Ovary (tissue), 9 donors: ENCODE results near the gene C1QTNF6. TPM values are rescaled to one million over a fixed set of nuclear protein-coding genes. Genes with fewer than 3 reads are reported as not detected.
A peak's percentile ranks its signal among the peaks of the same experiment; 100 is the strongest.

Experiments
- DNase-seq, 5 donors: peaks; one replicate each; pipeline ENCODE4 v3.0.0-alpha.2; 2019 to 2020
- H3K27ac ChIP-seq, 2 donors: fragments of 200-600 bp; one replicate each; pipeline versions ENCODE4 v1.5.1 to v1.8.0; 2019 to 2022
- H3K27me3 ChIP-seq: fragments of 200-600 bp; one replicate; pipeline ENCODE4 v1.8.0; 2022
- H3K36me3 ChIP-seq: fragments of 200-600 bp; sonication (generic); one replicate; pipeline ENCODE4 v1.5.1; 2019
- H3K4me1 ChIP-seq: one replicate; pipeline ENCODE4 v1.8.1; 2013; ENCODE audit warnings: mild to moderate bottlenecking, moderate library complexity; ENCODE audit not compliant: insufficient read depth
- H3K4me3 ChIP-seq: fragments of 200-600 bp; sonication (generic); one replicate; pipeline ENCODE4 v1.5.1; 2017
- H3K9me3 ChIP-seq, 2 donors: fragments of 200-600 bp in 1 of 2; sonication (generic) in 1 of 2; one replicate each; pipeline versions ENCODE4 v1.5.1 to v1.8.1; 2013 to 2019; ENCODE audit warnings: mild to moderate bottlenecking in 1 of 2, moderate library complexity in 1 of 2
- CTCF ChIP-seq, 3 donors: fragments of 450-650 bp in 2 of 3; fragments of 200-600 bp in 1 of 3; IDR thresholded peaks; one replicate each; pipeline versions ENCODE4 v1.5.1 to v1.8.0; 2016 to 2022; ENCODE audit warnings: antibody characterized with exemption in 3 of 3, mild to moderate bottlenecking in 1 of 3
- EP300 ChIP-seq: sonication (generic); formaldehyde crosslinking; IDR thresholded peaks from one replicate; pipeline ENCODE4 v1.6.1; 2017; ENCODE audit warnings: antibody characterized with exemption
- POLR2A ChIP-seq: fragments of 450-650 bp; IDR thresholded peaks from one replicate; pipeline ENCODE4 v1.6.1; 2017; ENCODE audit warnings: antibody characterized with exemption, mild to moderate bottlenecking, moderate library complexity
- WGBS, 3 donors: extraction: QIAGEN DNeasy Blood & Tissue Kit in 1 of 3; methylation state at CpG; one replicate each; pipeline versions ENCODE4 v1.1.5 to v1.1.7; 2013 to 2017; 5-methylcytosine and 5-hydroxymethylcytosine counted together
- intact Hi-C, 4 donors: fragments of 100-400 bp; cut with DNase I; formaldehyde crosslinking; loops; one replicate each; pipeline versions ENCODE4 v1.11.0 to v1.15.1; 2022 to 2023
- polyA plus RNA-seq, 2 donors: library from polyadenylated mRNA; stranded (reverse); fragments of 200-250 nt in 1 of 2; fragments of 350-450 nt in 1 of 2; fragmentation: Illumina TruSeq in 1 of 2; extraction: RNeasy Lipid Tissue Mini Kit (QIAGEN cat#74804) in 1 of 2; gene quantifications; one replicate each; pipeline ENCODE4 v1.2.3, GENCODE V29; 2013 to 2014
- total RNA-seq, 7 donors: library from RNA; depleted of rRNA in 2 of 7; stranded (reverse); fragments of >200 nt in 2 of 7; fragmentation: NEBNext Ultra II Directional in 3 of 7; extraction: Animal tissue kit (Norgen Biotek cat#: 25700) in 3 of 7; gene quantifications; one replicate each; pipeline versions ENCODE4 v1.1.0 to v1.2.4, GENCODE V29; 2016 to 2023
- donor health status: DM: no; HTN: no; CAD: no; lungs with moderate emphysema.
- donor health status: DM: no; HTN: no; CAD: no.
- donor health status: Bipolar disorder and iron deficiency.
- donor health status: DM: yes; HTN: yes; CAD: no.
- donor health status: DM: no; HTN: no; CAD: no.
- donor health status: DM: yes; HTN: yes; CAD: no.

Gene C1QTNF6
- total and polyA plus RNA-seq, 9 donors: 4.0 to 8.5 (median 6.4) TPM

- TF ChIP-seq CTCF (IDR thresholded peaks at IDR 0.05) (no peak), POLR2A (no peak), EP300 (no peak)
- peak; percentile 49 to 73 (median 65) for DNase-seq
- peak within 1 kb of the TSS; percentile 64 to 68 for H3K27ac ChIP-seq
- H3K27me3 ChIP-seq: no peaks in the 10 kb centered on the region
- H3K4me3 ChIP-seq: no peak within 1 kb of the TSS
- 1 to 7% (median 4%) methylated on average over 22 to 23 of the region's 23 CpGs for WGBS, 3 donors
- peaks cover 8% of the 10 kb centered on the region for H3K4me1 ChIP-seq
- intact Hi-C loops: no loop called here
- H3K9me3 ChIP-seq: no peaks in the 10 kb centered on the region
- H3K36me3 ChIP-seq: no peaks in the 10 kb centered on the region
Measured at GRCh38 chr22:37212174-37212906, 24.3 kb upstream of the C1QTNF6 start, which contains the start of gene SSTR3. Gene SSTR3 (minus strand): TSS chr22:37212477. CDS start chr22:37207803, 4,674 bp downstream.

GRCh38 chr22:37211866-37212173, 23.8 kb upstream of the C1QTNF6 start:
- H3K9me3 ChIP-seq: no peaks in the 10 kb centered on the region
- H3K27ac ChIP-seq: peak overlapping the region; percentile 64 to 68
- H3K27me3 ChIP-seq: no peaks in the 10 kb centered on the region
- DNase-seq: peak in 3 of 5 donors; percentile 44 to 54 (median 49)
- no peaks in the 10 kb centered on the region for H3K36me3 ChIP-seq
- TF ChIP-seq EP300 (no peak), CTCF (IDR thresholded peaks at IDR 0.05) (no peak), POLR2A (no peak)
- intact Hi-C loops: no loop called here
- H3K4me1 ChIP-seq: peaks cover 8% of the 10 kb centered on the region
- WGBS, 3 donors: 9 to 20% (median 16%) methylated on average over 6 of the region's 6 CpGs
- H3K4me3 ChIP-seq: no peak overlapping the region

- no peak overlapping the region for H3K4me3 ChIP-seq
Measured at GRCh38 chr22:37211075-37211865, 23.2 kb upstream of the C1QTNF6 start.

More at GRCh38 chr22:37211075-37211865, 23.2 kb upstream of the C1QTNF6 start:
- intact Hi-C loops: no loop called here
- Histone ChIP-seq H3K36me3 (no peaks in the 10 kb centered on the region), H3K9me3 (no peaks in the 10 kb centered on the region), H3K27me3 (no peaks in the 10 kb centered on the region), H3K4me1 (peaks cover 8% of the 10 kb centered on the region), H3K27ac (peak overlapping the region; percentile 64 to 68)
- TF ChIP-seq CTCF (IDR thresholded peaks at IDR 0.05) (no peak), POLR2A (no peak), EP300 (no peak)
- WGBS, 3 donors: 30 to 43% (median 34%) methylated on average over 24 of the region's 24 CpGs
- DNase-seq: peak in 3 of 5 donors; percentile 39 to 56 (median 54)
